H1 (cell line): ENCODE data around the gene TUBD1. TPM values are rescaled to one million over a fixed set of nuclear protein-coding genes. Genes with fewer than 3 reads are reported as not detected.

Source experiments
- CTCF ChIA-PET: fragments of 300-600 bp; sonication (Branson Sonifier 250); formaldehyde crosslinking; loops from one replicate; lab custom pipeline; 2021; ENCODE audit not compliant: partially characterized antibody; lab: Charles Lee
- POLR2A ChIA-PET: fragments of 300-600 bp; sonication (Branson Sonifier 250); formaldehyde crosslinking; loops from one replicate; lab custom pipeline; 2021; ENCODE audit warnings: inconsistent platforms; ENCODE audit not compliant: partially characterized antibody; lab: Charles Lee
- DNase-seq, 2 experiments: peaks; one replicate each; pipeline versions ENCODE4 v3.0.0 to v3.0.0-alpha.2; 2010 to 2022; ENCODE audit warnings: low spot score in 2 of 2, low read depth in 1 of 2, mixed read lengths in 1 of 2
- FAIRE-seq: peaks from 2 replicates; lab custom pipeline; 2011; peaks lifted over from hg19 to GRCh38; lab: Jason Lieb, UNC
- H2AFZ ChIP-seq: 2 replicates; pipeline ENCODE4 v1.8.1; 2012; ENCODE audit warnings: low read length, inconsistent platforms
- H2AK5ac ChIP-seq: 2 replicates; pipeline ENCODE4 v1.6.1; 2013; ENCODE audit warnings: low read depth, low read length
- H2BK120ac ChIP-seq: replicated peaks from 2 replicates; pipeline ENCODE3; 2013; ENCODE audit warnings: low read depth, low read length, inconsistent platforms
- H2BK12ac ChIP-seq: 2 replicates; pipeline ENCODE4 v1.6.1; 2013; ENCODE audit warnings: low read depth, low read length
- H2BK15ac ChIP-seq: 2 replicates; pipeline ENCODE4 v1.6.1; 2013; ENCODE audit warnings: low read length
- H2BK20ac ChIP-seq: 2 replicates; pipeline ENCODE4 v1.6.1; 2013; ENCODE audit warnings: low read length
- H2BK5ac ChIP-seq: 2 replicates; pipeline ENCODE4 v1.6.1; 2013; ENCODE audit warnings: low read depth, low read length
- H3K14ac ChIP-seq: 2 replicates; pipeline ENCODE4 v1.6.1; 2013; ENCODE audit warnings: inconsistent platforms; ENCODE audit not compliant: insufficient read length
- H3K18ac ChIP-seq: 2 replicates; pipeline ENCODE4 v1.6.1; 2013; ENCODE audit warnings: low read length; ENCODE audit errors: extremely low read depth
- H3K23ac ChIP-seq: 2 replicates; pipeline ENCODE4 v1.6.1; 2013; ENCODE audit warnings: inconsistent platforms; ENCODE audit not compliant: insufficient read length
- H3K23me2 ChIP-seq: 2 replicates; pipeline ENCODE4 v1.6.1; 2013; ENCODE audit warnings: low read depth, low read length
- H3K27ac ChIP-seq: 2 replicates; pipeline ENCODE4 v1.6.1; 2011; ENCODE audit warnings: low read depth, low read length, inconsistent platforms
- H3K27me3 ChIP-seq, 4 experiments: replicated peaks in 1 of 4; 1 replicate in 1 of 4; 2 replicates in 3 of 4; pipeline versions ENCODE4 v1.6.1 to v1.8.1; 2011 to 2013; ENCODE audit warnings: low read length in 3 of 4, mild to moderate bottlenecking in 3 of 4, inconsistent platforms in 2 of 4, mixed read lengths in 2 of 4, moderate library complexity in 1 of 4; ENCODE audit not compliant: control insufficient read depth in 3 of 4, insufficient read depth in 3 of 4; ENCODE audit errors: extremely low read depth in 1 of 4
- H3K36me3 ChIP-seq, 4 experiments: 2 replicates each; pipeline versions ENCODE4 v1.6.1 to v1.8.1; 2011 to 2013; ENCODE audit warnings: mild to moderate bottlenecking in 4 of 4, low read length in 3 of 4, moderate library complexity in 2 of 4, control low read depth in 1 of 4, inconsistent platforms in 1 of 4; ENCODE audit not compliant: insufficient read depth in 4 of 4, control insufficient read depth in 2 of 4
- H3K4ac ChIP-seq: replicated peaks from 2 replicates; pipeline ENCODE3; 2013; ENCODE audit warnings: low read length, low read depth, mixed read lengths, inconsistent platforms; ENCODE audit not compliant: insufficient read length
- H3K4me1 ChIP-seq, 4 experiments: replicated peaks in 1 of 4; 1 replicate in 1 of 4; 2 replicates in 3 of 4; pipeline versions ENCODE4 v1.6.1 to v1.8.1; 2011 to 2013; ENCODE audit warnings: low read length in 3 of 4, inconsistent platforms in 2 of 4, mixed read lengths in 1 of 4; ENCODE audit not compliant: insufficient read depth in 4 of 4, control insufficient read depth in 3 of 4
- H3K4me2 ChIP-seq, 2 experiments: 2 replicates each; pipeline versions ENCODE4 v1.6.1 to v1.8.1; 2011 to 2013; ENCODE audit warnings: low read depth in 2 of 2, low read length in 2 of 2, control low read depth in 1 of 2, inconsistent platforms in 1 of 2, mild to moderate bottlenecking in 1 of 2; ENCODE audit not compliant: insufficient read depth in 1 of 2
- H3K4me3 ChIP-seq, 4 experiments: fragments of 200-600, 300-600 bp in 1 of 4; sonication (generic), shearing (Covaris generic), sonication (Bioruptor Twin) in 1 of 4; 2 replicates each; pipeline versions ENCODE4 v1.5.1 to v1.8.1; 2011 to 2016; ENCODE audit warnings: low read length in 4 of 4, low read depth in 3 of 4, control low read depth in 2 of 4, inconsistent platforms in 2 of 4, mild to moderate bottlenecking in 2 of 4, mixed read lengths in 1 of 4, moderate library complexity in 1 of 4; ENCODE audit not compliant: insufficient read depth in 2 of 4; ENCODE audit errors: extremely low read depth in 1 of 4
- H3K56ac ChIP-seq: replicated peaks from 2 replicates; pipeline ENCODE3; 2013; ENCODE audit warnings: low read depth, mild to moderate bottlenecking, mixed read lengths, low read length, inconsistent platforms; ENCODE audit not compliant: insufficient read length
- H3K79me1 ChIP-seq: 2 replicates; pipeline ENCODE4 v1.6.1; 2013; ENCODE audit warnings: low read depth, low read length, control low read depth
- H3K79me2 ChIP-seq, 2 experiments: 2 replicates each; pipeline versions ENCODE4 v1.6.1 to v1.8.1; 2012 to 2013; ENCODE audit warnings: low read length in 2 of 2, mild to moderate bottlenecking in 2 of 2, inconsistent platforms in 1 of 2; ENCODE audit not compliant: insufficient read depth in 2 of 2, control insufficient read depth in 1 of 2
- H3K9ac ChIP-seq, 4 experiments: replicated peaks in 1 of 4; 1 replicate in 1 of 4; 2 replicates in 3 of 4; pipeline versions ENCODE4 v1.6.1 to v1.8.1; 2011 to 2013; ENCODE audit warnings: low read depth in 3 of 4, low read length in 3 of 4, control low read depth in 2 of 4, mild to moderate bottlenecking in 2 of 4, moderate library complexity in 2 of 4, inconsistent platforms in 1 of 4; ENCODE audit errors: extremely low read depth in 1 of 4
- H3K9me3 ChIP-seq, 2 experiments: 2 replicates each; pipeline versions ENCODE4 v1.6.1 to v1.8.1; 2012 to 2013; ENCODE audit warnings: mild to moderate bottlenecking in 2 of 2, moderate library complexity in 2 of 2, control low read depth in 1 of 2, inconsistent platforms in 1 of 2, low read depth in 1 of 2, low read length in 1 of 2, mixed read lengths in 1 of 2; ENCODE audit not compliant: insufficient read depth in 2 of 2
- H4K20me1 ChIP-seq, 2 experiments: replicated peaks in 1 of 2; 2 replicates each; pipeline versions ENCODE3 to v1.8.1; 2011 to 2013; ENCODE audit warnings: inconsistent platforms in 2 of 2, low read length in 2 of 2, mild to moderate bottlenecking in 1 of 2; ENCODE audit not compliant: insufficient read depth in 2 of 2, control insufficient read depth in 1 of 2
- H4K5ac ChIP-seq: 2 replicates; pipeline ENCODE4 v1.6.1; 2013; ENCODE audit warnings: low read length, low read depth, mixed read lengths, inconsistent platforms; ENCODE audit not compliant: insufficient read length
- H4K8ac ChIP-seq: 2 replicates; pipeline ENCODE4 v1.8.0; 2013; ENCODE audit warnings: mild to moderate bottlenecking, moderate library complexity, low read length, inconsistent platforms; ENCODE audit not compliant: insufficient read depth; ENCODE audit errors: extremely low read depth
- H4K91ac ChIP-seq: replicated peaks from 2 replicates; pipeline ENCODE3; 2013; ENCODE audit warnings: low read length, mixed read lengths, inconsistent platforms; ENCODE audit not compliant: insufficient read length
- ASH2L ChIP-seq: fragments of 200-600, 300-600 bp; sonication (generic); IDR thresholded peaks from one replicate; pipeline ENCODE4 v1.7.1; 2017; ENCODE audit warnings: low read length
- CHD2 ChIP-seq: IDR thresholded peaks from 2 replicates; pipeline ENCODE4 v1.6.1; 2012; ENCODE audit warnings: low read length, improper control_type of control experiment
- MAX ChIP-seq: IDR thresholded peaks from 2 replicates; pipeline ENCODE4 v1.6.1; 2012; ENCODE audit warnings: inconsistent platforms
- SIRT6 ChIP-seq: IDR thresholded peaks from one replicate; pipeline ENCODE4 v1.7.1; 2012; ENCODE audit warnings: low read length, inconsistent platforms
- WGBS, 2 experiments: shearing (Covaris generic) in 1 of 2; methylation state at CpG; one replicate each; pipeline versions ENCODE4 v1.1.6 to v1.1.7; 2013 to 2015; ENCODE audit warnings: low lambda C conversion rate in 2 of 2, mixed read lengths in 2 of 2, inconsistent platforms in 1 of 2, low coverage in 1 of 2, missing lambda C conversion rate in 1 of 2; ENCODE audit not compliant: insufficient replicate concordance in 2 of 2, insufficient coverage in 1 of 2, insufficient read length in 1 of 2; ENCODE audit errors: extremely low coverage in 1 of 2, missing lambda C conversion rate in 1 of 2; 5-methylcytosine and 5-hydroxymethylcytosine counted together
- polyA plus RNA-seq, 7 experiments: library from polyadenylated mRNA; depleted of rRNA in 3 of 7; stranded (reverse) in 5 of 7; unstranded in 2 of 7; fragments of >200 nt in 5 of 7; fragments of 200-250 nt in 2 of 7; gene quantifications; 1 replicate in 5 of 7; 2 replicates in 1 of 7; 4 replicates in 1 of 7; pipeline versions ENCODE4 v1.2.1 to v1.2.3, GENCODE V29; 2011 to 2013; ENCODE audit warnings: missing spikeins in 2 of 7, mixed read lengths in 2 of 7
- total RNA-seq: library from RNA; stranded (reverse); fragmentation: NEBNext Ultra II Directional; extraction: Animal tissue kit (Norgen Biotek cat#: 25700); gene quantifications from 2 replicates; pipeline ENCODE4 v1.2.1, GENCODE V29; 2021

The TUBD1 gene
- total and polyA plus RNA-seq, 2 of the 8 experiments (the other 6 are each of a cell fraction or from before 2014, with no cell fraction given), result 9.1 to 17.5 TPM

DNA sequence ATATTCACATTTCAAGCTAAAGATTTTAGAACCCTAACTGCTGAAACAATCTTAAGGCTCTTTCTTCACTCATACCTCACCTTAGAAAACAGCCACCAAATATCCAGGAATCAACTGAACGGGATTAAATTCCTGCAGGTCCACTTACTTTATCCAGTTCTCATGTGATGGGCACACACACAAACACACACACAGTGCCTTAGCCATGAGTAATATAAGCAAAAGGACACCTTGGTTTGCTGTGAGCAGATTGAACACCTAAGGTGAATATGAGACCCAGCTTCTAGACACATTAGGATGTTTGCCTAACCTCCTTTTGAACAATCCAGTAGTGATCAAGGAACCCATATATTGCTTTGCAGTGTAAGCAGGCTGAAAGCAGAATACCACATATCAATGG lies 81.5 kb downstream of the TUBD1 start:
- H3K4ac ChIP-seq, result no peak overlapping the region
- no peak overlapping the region for H3K27ac ChIP-seq
- H2AK5ac ChIP-seq, result no peak overlapping the region
- no peak overlapping the region for H3K4me3 ChIP-seq
- H4K5ac ChIP-seq, result no peak overlapping the region
- H3K14ac ChIP-seq, result no peak overlapping the region
- H3K23ac ChIP-seq, result no peak overlapping the region
- no peaks in the 10 kb centered on the region for H3K79me1 ChIP-seq
- H2BK15ac ChIP-seq, result no peak overlapping the region
- H3K4me1 ChIP-seq, result no peaks in the 10 kb centered on the region
- no peak overlapping the region for H4K8ac ChIP-seq
- H2BK12ac ChIP-seq, result no peak overlapping the region
- no peaks in the 10 kb centered on the region for H4K20me1 ChIP-seq
- FAIRE-seq (no peak), DNase-seq (no peak)
- no peak overlapping the region for H4K91ac ChIP-seq
- CTCF ChIA-PET, result no interaction called here
- H3K56ac ChIP-seq, result no peak overlapping the region
- POLR2A ChIA-PET, result no interaction called here
- peaks cover 0 to 6% (median 0%) of the 10 kb centered on the region in 4 experiments; a peak in 1 of 8 replicates for H3K36me3 ChIP-seq
- no peak overlapping the region for H3K18ac ChIP-seq
- 88% methylated on average over 1 of the region's 1 CpG; no CpG with 5 or more reads in 1 of the 2 experiments for WGBS, 2 experiments
- H2BK120ac ChIP-seq, result no peak overlapping the region
- no peak overlapping the region for H3K4me2 ChIP-seq
- no peaks in the 10 kb centered on the region for H3K23me2 ChIP-seq
- H3K9ac ChIP-seq, result no peak overlapping the region
- TF ChIP-seq MAX (no peak), CHD2 (no peak), SIRT6 (no peak), ASH2L (no peak)
- no peak overlapping the region for H2BK5ac ChIP-seq
- H3K79me2 ChIP-seq, result no peaks in the 10 kb centered on the region
- no peaks in the 10 kb centered on the region for H3K9me3 ChIP-seq
- H3K27me3 ChIP-seq, result no peaks in the 10 kb centered on the region
- no peak overlapping the region for H2BK20ac ChIP-seq
- no peak overlapping the region for H2AFZ ChIP-seq
